ENCODE measurements around the gene VPS13A.

- TF ChIP-seq, protein P1, sequence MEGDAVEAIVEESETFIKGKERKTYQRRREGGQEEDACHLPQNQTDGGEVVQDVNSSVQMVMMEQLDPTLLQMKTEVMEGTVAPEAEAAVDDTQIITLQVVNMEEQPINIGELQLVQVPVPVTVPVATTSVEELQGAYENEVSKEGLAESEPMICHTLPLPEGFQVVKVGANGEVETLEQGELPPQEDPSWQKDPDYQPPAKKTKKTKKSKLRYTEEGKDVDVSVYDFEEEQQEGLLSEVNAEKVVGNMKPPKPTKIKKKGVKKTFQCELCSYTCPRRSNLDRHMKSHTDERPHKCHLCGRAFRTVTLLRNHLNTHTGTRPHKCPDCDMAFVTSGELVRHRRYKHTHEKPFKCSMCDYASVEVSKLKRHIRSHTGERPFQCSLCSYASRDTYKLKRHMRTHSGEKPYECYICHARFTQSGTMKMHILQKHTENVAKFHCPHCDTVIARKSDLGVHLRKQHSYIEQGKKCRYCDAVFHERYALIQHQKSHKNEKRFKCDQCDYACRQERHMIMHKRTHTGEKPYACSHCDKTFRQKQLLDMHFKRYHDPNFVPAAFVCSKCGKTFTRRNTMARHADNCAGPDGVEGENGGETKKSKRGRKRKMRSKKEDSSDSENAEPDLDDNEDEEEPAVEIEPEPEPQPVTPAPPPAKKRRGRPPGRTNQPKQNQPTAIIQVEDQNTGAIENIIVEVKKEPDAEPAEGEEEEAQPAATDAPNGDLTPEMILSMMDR (IDR thresholded peaks at IDR 0.05), result no peak
- no peak for TF ChIP-seq ZFX (IDR thresholded peaks at IDR 0.05; ENCODE audit: borderline replicate concordance)
Measured at GRCh38 chr9:77450085-77450475, 272.7 kb downstream of the VPS13A start.
